Spinal cord (tissue), 10 donors: ENCODE measurements around the gene VPS13A. TPM values are rescaled to one million over a fixed set of nuclear protein-coding genes. Genes with fewer than 3 reads are reported as not detected.

Source experiments
- DNase-seq, 6 donors: peaks; one replicate each; pipeline versions ENCODE4 v3.0.0 to v3.0.0-alpha.2; 2013 to 2015; ENCODE audit warnings: low spot score in 6 of 6, low read depth in 4 of 6
- H3K27ac ChIP-seq: one replicate; pipeline ENCODE4 v1.5.1; 2013; ENCODE audit warnings: low read depth, low read length, control low read depth
- H3K27me3 ChIP-seq: one replicate; pipeline ENCODE4 v1.6.1; 2013; ENCODE audit warnings: low read length; ENCODE audit not compliant: control insufficient read depth, insufficient read depth
- H3K36me3 ChIP-seq: one replicate; pipeline ENCODE4 v1.6.1; 2013; ENCODE audit warnings: low read length; ENCODE audit not compliant: control insufficient read depth, insufficient read depth
- H3K4me1 ChIP-seq: one replicate; pipeline ENCODE4 v1.6.1; 2013; ENCODE audit warnings: low read length; ENCODE audit not compliant: control insufficient read depth, insufficient read depth
- H3K4me3 ChIP-seq: one replicate; pipeline ENCODE4 v1.5.1; 2013; ENCODE audit warnings: low read depth, low read length, control low read depth
- H3K9me3 ChIP-seq: one replicate; pipeline ENCODE4 v1.6.1; 2013; ENCODE audit warnings: low read length; ENCODE audit not compliant: control insufficient read depth, insufficient read depth
- WGBS: methylation state at CpG from one replicate; pipeline ENCODE4 v1.1.5; 2013; ENCODE audit warnings: missing lambda C conversion rate; ENCODE audit not compliant: insufficient coverage; 5-methylcytosine and 5-hydroxymethylcytosine counted together
- polyA plus RNA-seq, 2 donors: library from polyadenylated mRNA; unstranded; fragments of 120-200 nt; gene quantifications; one replicate each; pipeline ENCODE4 v1.2.1, GENCODE V29; 2013; ENCODE audit not compliant: insufficient read length in 2 of 2
- total RNA-seq, 2 donors: library from RNA; depleted of rRNA in 1 of 2; stranded (reverse); fragments of 120-200 nt in 1 of 2; fragments of >200 nt in 1 of 2; gene quantifications; one replicate each; pipeline versions ENCODE4 v1.2.3 to v1.2.4, GENCODE V29; 2013 to 2014
- donor health status: healthy.

The VPS13A gene
- total and polyA plus RNA-seq, 4 donors: 13.2 to 58.9 (median 21.1) TPM

- no CpG with 5 or more reads among the region's 3 CpGs for WGBS
- DNase-seq: no peak
- Histone ChIP-seq H3K27ac (no peak overlapping the region), H3K9me3 (no peaks in the 10 kb centered on the region), H3K36me3 (no peaks in the 10 kb centered on the region), H3K27me3 (no peaks in the 10 kb centered on the region), H3K4me3 (no peak overlapping the region), H3K4me1 (no peaks in the 10 kb centered on the region)
These were observed 100.4 kb downstream of the VPS13A start for GRCh38 chr9:77277719-77278118.

GRCh38 chr9:77283991-77284390, 106.7 kb downstream of the VPS13A start:
- Histone ChIP-seq H3K4me1 (no peaks in the 10 kb centered on the region), H3K27me3 (no peaks in the 10 kb centered on the region)
- 100% methylated on average over 2 of the region's 2 CpGs for WGBS

DNA sequence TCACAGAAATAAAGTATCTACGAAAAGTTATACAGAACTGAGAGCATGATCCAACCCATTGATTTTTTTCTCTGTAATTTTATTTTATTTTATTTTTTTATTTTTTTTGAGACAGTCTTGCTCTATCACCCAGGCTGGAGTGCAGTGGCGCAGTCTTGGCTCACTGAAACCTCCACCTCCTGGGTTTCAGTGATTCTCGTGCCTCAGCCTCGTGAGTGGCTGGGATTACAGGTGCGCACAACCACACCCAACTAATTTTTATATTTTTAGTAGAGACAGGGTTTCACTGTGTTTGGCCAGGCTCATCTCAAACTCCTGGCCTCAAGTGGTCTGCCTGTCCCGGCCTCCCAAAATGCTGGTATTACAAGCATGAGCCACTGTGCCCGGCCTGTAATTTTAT, 107.3 kb downstream of the VPS13A start:
- no peaks in the 10 kb centered on the region for H3K36me3 ChIP-seq
- H3K9me3 ChIP-seq: peaks cover 1% of the 10 kb centered on the region
- WGBS: no CpG with 5 or more reads among the region's 7 CpGs

More at GRCh38 chr9:77283991-77284390, 106.7 kb downstream of the VPS13A start:
- H3K27ac ChIP-seq: no peak overlapping the region
- H3K4me3 ChIP-seq: no peak overlapping the region
- peaks cover under 1% of the 10 kb centered on the region for H3K9me3 ChIP-seq
- H3K36me3 ChIP-seq: no peaks in the 10 kb centered on the region
- DNase-seq: no peak

GRCh38 chr9:77290373-77290772, 113.0 kb downstream of the VPS13A start:
- Histone ChIP-seq H3K36me3 (no peaks in the 10 kb centered on the region), H3K4me3 (no peak overlapping the region), H3K9me3 (peaks cover 1% of the 10 kb centered on the region), H3K27ac (no peak overlapping the region), H3K4me1 (no peaks in the 10 kb centered on the region), H3K27me3 (no peaks in the 10 kb centered on the region)
- DNase-seq: no peak

More for the DNA sequence above, 107.3 kb downstream of the VPS13A start:
- no peak for DNase-seq
- Histone ChIP-seq H3K27me3 (no peaks in the 10 kb centered on the region), H3K4me1 (no peaks in the 10 kb centered on the region), H3K4me3 (no peak overlapping the region), H3K27ac (no peak overlapping the region)

GRCh38 chr9:77291714-77292113, 114.4 kb downstream of the VPS13A start:
- WGBS: no CpG with 5 or more reads among the region's 1 CpG
- H3K9me3 ChIP-seq: peaks cover 1% of the 10 kb centered on the region
- H3K27me3 ChIP-seq: no peaks in the 10 kb centered on the region
- H3K4me1 ChIP-seq: no peaks in the 10 kb centered on the region
- no peak for DNase-seq
- no peak overlapping the region for H3K27ac ChIP-seq
- no peak overlapping the region for H3K4me3 ChIP-seq
- H3K36me3 ChIP-seq: no peaks in the 10 kb centered on the region

DNA sequence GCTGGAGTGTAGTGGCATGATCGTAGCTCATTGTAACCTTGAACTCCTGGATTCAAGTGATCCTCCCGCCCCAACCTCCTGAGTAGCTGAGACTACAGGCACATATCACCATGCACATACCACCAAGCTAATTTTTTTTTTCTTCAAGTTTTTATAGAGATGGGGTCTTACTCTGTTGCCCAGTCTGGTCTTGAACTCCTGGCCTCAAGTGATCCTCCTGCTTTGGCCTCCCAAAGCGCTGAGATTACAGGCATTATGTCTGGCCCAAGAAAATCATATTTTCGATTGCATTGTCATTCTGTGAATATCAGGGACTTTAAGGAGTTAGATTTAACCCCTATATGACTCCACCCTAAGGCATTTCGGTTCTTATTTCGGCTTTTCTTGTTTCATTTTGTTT, 116.6 kb downstream of the VPS13A start:
- H3K27me3 ChIP-seq: no peaks in the 10 kb centered on the region
- DNase-seq: no peak
- H3K27ac ChIP-seq: no peak overlapping the region
- H3K9me3 ChIP-seq: peaks cover 1% of the 10 kb centered on the region
- H3K36me3 ChIP-seq: no peaks in the 10 kb centered on the region
- no peak overlapping the region for H3K4me3 ChIP-seq
- no peaks in the 10 kb centered on the region for H3K4me1 ChIP-seq
- 94% methylated on average over 3 of the region's 6 CpGs for WGBS

DNA sequence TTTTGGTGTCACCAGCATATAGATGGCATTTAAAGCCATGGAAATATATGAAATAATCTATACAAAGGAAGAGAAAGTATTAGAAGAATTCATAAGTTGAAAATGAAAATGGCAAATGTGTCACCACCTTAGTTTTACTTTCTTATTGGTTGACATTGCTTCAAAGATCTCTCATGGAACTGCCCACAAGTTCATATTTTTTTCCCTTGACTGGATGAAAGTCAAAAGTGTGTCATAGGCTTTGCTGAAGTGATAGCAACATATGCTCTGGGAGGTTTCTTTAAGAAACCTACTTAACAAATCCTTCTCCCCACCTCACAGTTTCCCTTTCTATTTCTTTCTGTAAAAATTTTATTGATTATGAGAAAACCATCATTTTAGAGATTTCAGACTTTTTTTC, 127.2 kb downstream of the VPS13A start:
- no peaks in the 10 kb centered on the region for H3K4me1 ChIP-seq
- no peak overlapping the region for H3K27ac ChIP-seq
- no peak for DNase-seq
- no peaks in the 10 kb centered on the region for H3K27me3 ChIP-seq
- no peaks in the 10 kb centered on the region for H3K9me3 ChIP-seq
- H3K4me3 ChIP-seq: no peak overlapping the region
- no peaks in the 10 kb centered on the region for H3K36me3 ChIP-seq

DNA sequence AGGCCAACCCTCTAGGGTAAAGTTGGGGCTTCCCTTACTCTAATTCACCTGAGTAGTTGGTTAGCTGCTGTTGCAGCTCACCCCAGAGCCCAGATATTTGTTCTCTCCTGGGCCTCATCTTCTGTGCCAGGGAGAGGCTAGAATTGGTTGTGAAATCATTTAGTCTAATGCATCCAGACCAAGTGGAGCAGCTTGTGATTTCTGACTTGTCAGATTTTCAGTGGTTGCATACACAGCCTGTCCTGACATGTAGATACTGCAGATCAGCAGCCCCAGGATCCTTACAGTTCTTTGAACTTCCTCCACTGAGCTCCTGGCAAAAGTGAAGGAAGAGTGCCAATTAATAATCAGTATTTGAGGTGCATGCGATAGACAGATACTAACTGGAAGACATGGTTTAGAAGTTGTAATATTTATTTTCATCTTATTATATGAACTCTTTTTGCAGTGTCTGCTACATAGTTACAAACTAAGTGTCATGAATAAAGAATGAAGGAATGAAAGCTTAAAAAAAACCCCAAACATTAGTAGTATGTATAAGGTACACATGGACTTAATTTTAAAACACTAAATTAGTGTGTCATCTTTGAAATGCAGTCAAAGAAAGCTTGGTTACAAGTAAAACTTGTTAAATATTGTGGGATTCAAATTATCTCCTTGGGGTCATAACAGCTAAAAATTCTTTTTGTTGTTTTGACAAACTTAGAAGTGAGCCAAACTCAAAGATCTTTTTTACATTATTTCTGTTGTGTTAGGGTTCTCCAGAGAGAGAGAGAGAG, 128.5 kb downstream of the VPS13A start:
- Histone ChIP-seq H3K9me3 (no peaks in the 10 kb centered on the region), H3K4me1 (no peaks in the 10 kb centered on the region), H3K27me3 (no peaks in the 10 kb centered on the region), H3K27ac (no peak overlapping the region), H3K36me3 (no peaks in the 10 kb centered on the region), H3K4me3 (no peak overlapping the region)
- WGBS: no CpG with 5 or more reads among the region's 1 CpG
- no peak for DNase-seq

- Histone ChIP-seq H3K27me3 (no peaks in the 10 kb centered on the region), H3K4me1 (no peaks in the 10 kb centered on the region), H3K36me3 (no peaks in the 10 kb centered on the region), H3K9me3 (no peaks in the 10 kb centered on the region), H3K27ac (no peak overlapping the region), H3K4me3 (no peak overlapping the region)
- no CpG with 5 or more reads among the region's 2 CpGs for WGBS
- DNase-seq: no peak
These were observed 129.8 kb downstream of the VPS13A start for GRCh38 chr9:77307166-77307565.

DNA sequence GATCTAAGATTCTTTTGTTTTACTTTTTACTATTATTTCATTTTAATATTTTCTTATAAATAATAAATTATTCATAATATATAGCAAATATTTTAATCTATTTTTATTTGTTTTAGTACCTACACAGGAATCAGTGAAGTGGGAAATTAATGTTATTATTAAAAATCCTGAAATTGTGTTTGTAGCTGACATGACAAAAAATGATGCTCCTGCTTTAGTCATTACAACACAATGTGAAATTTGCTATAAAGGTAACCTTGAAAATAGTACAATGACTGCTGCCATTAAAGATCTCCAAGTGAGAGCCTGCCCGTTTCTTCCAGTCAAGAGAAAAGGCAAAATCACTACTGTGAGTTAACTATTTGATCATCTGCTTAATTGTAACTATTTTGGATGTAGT, 138.7 kb downstream of the VPS13A start:
- WGBS: no CpG with 5 or more reads among the region's 1 CpG
- DNase-seq: no peak
- H3K4me1 ChIP-seq: no peaks in the 10 kb centered on the region
- no peaks in the 10 kb centered on the region for H3K9me3 ChIP-seq
- H3K36me3 ChIP-seq: no peaks in the 10 kb centered on the region
- no peaks in the 10 kb centered on the region for H3K27me3 ChIP-seq
- H3K27ac ChIP-seq: no peak overlapping the region
- H3K4me3 ChIP-seq: no peak overlapping the region
